DOHH2 (cell line): ENCODE results near the gene MPRIP.

ENCODE experiments used
- H3F3A ChIP-seq: fragments of 200-600 bp; sonication (generic), shearing (Covaris generic); 2 replicates; pipeline ENCODE4 v1.6.0; 2016; ENCODE audit warnings: antibody characterized with exemption, mild to moderate bottlenecking; ENCODE audit not compliant: control insufficient read depth, insufficient read depth
- H3K27ac ChIP-seq: fragments of 200-600 bp; sonication (generic); 2 replicates; pipeline ENCODE4 v1.5.1; 2014; ENCODE audit warnings: low read depth, mild to moderate bottlenecking, low read length, moderate library complexity
- H3K27me3 ChIP-seq: fragments of 200-600 bp; sonication (generic); 2 replicates; pipeline ENCODE4 v1.6.1; 2014; ENCODE audit warnings: mild to moderate bottlenecking, low read length, mixed read lengths; ENCODE audit not compliant: control insufficient read depth
- H3K36me3 ChIP-seq: fragments of 200-600 bp; sonication (generic); 2 replicates; pipeline ENCODE4 v1.6.1; 2014; ENCODE audit warnings: mild to moderate bottlenecking, low read length, moderate library complexity, mixed read lengths; ENCODE audit not compliant: control insufficient read depth
- H3K4me1 ChIP-seq: fragments of 200-600 bp; sonication (generic); 2 replicates; pipeline ENCODE4 v1.6.1; 2014; ENCODE audit warnings: mild to moderate bottlenecking, low read length, mixed read lengths; ENCODE audit not compliant: control insufficient read depth
- H3K4me2 ChIP-seq: fragments of 200-600 bp; sonication (generic); 2 replicates; pipeline ENCODE4 v1.6.0; 2014; ENCODE audit warnings: mild to moderate bottlenecking, low read length, moderate library complexity
- H3K4me3 ChIP-seq: fragments of 200-600 bp; sonication (generic); 2 replicates; pipeline ENCODE4 v1.5.1; 2014; ENCODE audit warnings: mild to moderate bottlenecking, low read length, mixed read lengths
- H3K79me2 ChIP-seq: fragments of 200-600 bp; sonication (generic); 2 replicates; pipeline ENCODE4 v1.6.1; 2014; ENCODE audit warnings: mild to moderate bottlenecking, low read length, mixed read lengths; ENCODE audit not compliant: control insufficient read depth
- H3K9me2 ChIP-seq: fragments of 200-600 bp; sonication (generic); replicated peaks from 2 replicates; pipeline ENCODE4 v1.6.1; 2014; ENCODE audit warnings: mild to moderate bottlenecking, low read length, mixed read lengths; ENCODE audit not compliant: control insufficient read depth
- H3K9me3 ChIP-seq: fragments of 200-600 bp; sonication (generic); 2 replicates; pipeline ENCODE4 v1.6.1; 2014; ENCODE audit warnings: antibody characterized with exemption, low read length, mixed read lengths; ENCODE audit not compliant: control insufficient read depth, insufficient read depth
- H4K20me1 ChIP-seq: fragments of 200-600 bp; sonication (generic); 2 replicates; pipeline ENCODE4 v1.6.0; 2014; ENCODE audit warnings: low read depth, mild to moderate bottlenecking, antibody characterized with exemption, low read length, moderate library complexity; ENCODE audit not compliant: control insufficient read depth, insufficient read depth
- CTCF ChIP-seq: fragments of 200-600 bp; sonication (generic); IDR thresholded peaks from one replicate; pipeline ENCODE4 v1.5.1; 2014; ENCODE audit warnings: antibody characterized with exemption, mild to moderate bottlenecking, low read depth, low read length; ENCODE audit not compliant: poor library complexity, severe bottlenecking
- EZH2phosphoT487 ChIP-seq: fragments of 200-600 bp; sonication (generic); IDR thresholded peaks from 2 replicates; pipeline ENCODE4 v1.6.1; 2017; ENCODE audit warnings: borderline replicate concordance, mild to moderate bottlenecking, antibody characterized with exemption, low read length, moderate library complexity, mixed read lengths

Gene MPRIP

GRCh38 chr17:17020821-17021193 lies 21.4 kb upstream of the MPRIP start:
- no peaks in the 10 kb centered on the region for H4K20me1 ChIP-seq
- no peaks in the 10 kb centered on the region for H3K9me2 ChIP-seq
- H3K27me3 ChIP-seq: no peaks in the 10 kb centered on the region
- H3K36me3 ChIP-seq: no peaks in the 10 kb centered on the region
- no peak overlapping the region for H3K4me2 ChIP-seq
- H3F3A ChIP-seq: no peaks in the 10 kb centered on the region
- peaks cover 4% of the 10 kb centered on the region; the same call in 1 of the 2 replicates for H3K4me1 ChIP-seq
- no peaks in the 10 kb centered on the region for H3K9me3 ChIP-seq
- no peaks in the 10 kb centered on the region for H3K79me2 ChIP-seq
- no peak overlapping the region for H3K27ac ChIP-seq
- no peak for TF ChIP-seq EZH2phosphoT487
- no peak overlapping the region for H3K4me3 ChIP-seq

- no peak overlapping the region for H3K4me3 ChIP-seq
- peaks cover 2% of the 10 kb centered on the region; the same call in 1 of the 2 replicates for H3K4me1 ChIP-seq
- no peaks in the 10 kb centered on the region for H3K27me3 ChIP-seq
- no peak overlapping the region for H3K27ac ChIP-seq
- H3F3A ChIP-seq: no peaks in the 10 kb centered on the region
- no peaks in the 10 kb centered on the region for H3K79me2 ChIP-seq
- no peaks in the 10 kb centered on the region for H3K36me3 ChIP-seq
- no peak for TF ChIP-seq EZH2phosphoT487
- no peak for TF ChIP-seq CTCF
- H4K20me1 ChIP-seq: no peaks in the 10 kb centered on the region
- H3K9me3 ChIP-seq: no peaks in the 10 kb centered on the region
- no peaks in the 10 kb centered on the region for H3K9me2 ChIP-seq
- no peak overlapping the region for H3K4me2 ChIP-seq
Observed at GRCh38 chr17:17021194-17021863, 20.9 kb upstream of the MPRIP start.

- H3F3A ChIP-seq: no peaks in the 10 kb centered on the region
- TF ChIP-seq CTCF (no peak), EZH2phosphoT487 (no peak)
- no peak overlapping the region for H3K4me3 ChIP-seq
Observed at GRCh38 chr17:17022011-17022410, 20.2 kb upstream of the MPRIP start.

GRCh38 chr17:17022456-17022855 lies 19.8 kb upstream of the MPRIP start:
- H3K27me3 ChIP-seq: no peaks in the 10 kb centered on the region
- no peaks in the 10 kb centered on the region for H3K79me2 ChIP-seq
- no peak overlapping the region for H3K27ac ChIP-seq
- H3K9me3 ChIP-seq: no peaks in the 10 kb centered on the region
- H3K4me3 ChIP-seq: no peak overlapping the region
- H3F3A ChIP-seq: no peaks in the 10 kb centered on the region
- no peaks in the 10 kb centered on the region for H3K4me1 ChIP-seq
- no peaks in the 10 kb centered on the region for H4K20me1 ChIP-seq
- no peaks in the 10 kb centered on the region for H3K36me3 ChIP-seq
- no peaks in the 10 kb centered on the region for H3K9me2 ChIP-seq
- no peak for TF ChIP-seq EZH2phosphoT487
- TF ChIP-seq CTCF: no peak
- H3K4me2 ChIP-seq: no peak overlapping the region

More at GRCh38 chr17:17022011-17022410, 20.2 kb upstream of the MPRIP start:
- H3K27me3 ChIP-seq: no peaks in the 10 kb centered on the region
- H3K27ac ChIP-seq: no peak overlapping the region
- H3K4me2 ChIP-seq: no peak overlapping the region
- no peaks in the 10 kb centered on the region for H3K79me2 ChIP-seq
- H3K9me2 ChIP-seq: no peaks in the 10 kb centered on the region
- no peaks in the 10 kb centered on the region for H3K4me1 ChIP-seq
- H3K36me3 ChIP-seq: no peaks in the 10 kb centered on the region
- H3K9me3 ChIP-seq: no peaks in the 10 kb centered on the region
- no peaks in the 10 kb centered on the region for H4K20me1 ChIP-seq
